Measurements from ENCODE around the gene AMN1.

The AMN1 gene

DNA sequence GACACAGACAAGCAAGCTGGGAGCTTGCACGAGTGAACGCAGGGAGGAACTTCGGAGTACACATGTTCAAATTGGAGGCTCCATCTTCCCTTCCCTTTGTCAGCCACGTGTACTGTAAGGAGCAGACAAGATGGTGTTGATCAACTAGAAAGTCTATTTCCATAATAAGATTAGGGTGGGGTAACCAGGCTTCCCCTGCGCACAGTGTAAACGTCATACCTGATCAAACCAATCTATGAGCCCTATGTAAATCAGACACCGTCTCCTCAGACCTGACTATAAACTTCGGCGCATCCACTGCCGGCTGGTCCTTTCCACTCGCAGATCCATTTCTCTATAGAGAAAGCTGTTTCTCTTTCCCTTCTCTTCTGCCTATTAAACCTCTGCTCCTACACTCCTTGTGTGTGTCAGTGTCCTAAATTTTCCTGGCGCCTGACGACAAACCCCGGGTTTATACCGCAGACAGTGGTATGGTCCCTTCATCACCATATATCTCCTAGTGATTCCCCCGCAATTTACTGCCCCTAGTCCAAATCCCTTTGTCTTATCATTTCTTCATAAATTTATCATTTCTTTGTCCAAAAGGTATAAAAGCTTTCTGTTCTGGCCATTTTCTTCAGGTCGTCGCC lies 76.8 kb downstream of the AMN1 start:
- no peak overlapping the region for H3K27ac ChIP-seq
- CTCF ChIA-PET, result interaction anchor here (0.6 to 1.3 kb wide), 4 partner anchors 116 to 969 kb away, joined by 3 to 10 read pairs (median 3); no protein-coding TSS in a partner anchor
- no peak for DNase-seq (ENCODE audit: low spot score)
- TF ChIP-seq, protein P1, sequence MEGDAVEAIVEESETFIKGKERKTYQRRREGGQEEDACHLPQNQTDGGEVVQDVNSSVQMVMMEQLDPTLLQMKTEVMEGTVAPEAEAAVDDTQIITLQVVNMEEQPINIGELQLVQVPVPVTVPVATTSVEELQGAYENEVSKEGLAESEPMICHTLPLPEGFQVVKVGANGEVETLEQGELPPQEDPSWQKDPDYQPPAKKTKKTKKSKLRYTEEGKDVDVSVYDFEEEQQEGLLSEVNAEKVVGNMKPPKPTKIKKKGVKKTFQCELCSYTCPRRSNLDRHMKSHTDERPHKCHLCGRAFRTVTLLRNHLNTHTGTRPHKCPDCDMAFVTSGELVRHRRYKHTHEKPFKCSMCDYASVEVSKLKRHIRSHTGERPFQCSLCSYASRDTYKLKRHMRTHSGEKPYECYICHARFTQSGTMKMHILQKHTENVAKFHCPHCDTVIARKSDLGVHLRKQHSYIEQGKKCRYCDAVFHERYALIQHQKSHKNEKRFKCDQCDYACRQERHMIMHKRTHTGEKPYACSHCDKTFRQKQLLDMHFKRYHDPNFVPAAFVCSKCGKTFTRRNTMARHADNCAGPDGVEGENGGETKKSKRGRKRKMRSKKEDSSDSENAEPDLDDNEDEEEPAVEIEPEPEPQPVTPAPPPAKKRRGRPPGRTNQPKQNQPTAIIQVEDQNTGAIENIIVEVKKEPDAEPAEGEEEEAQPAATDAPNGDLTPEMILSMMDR (conservative IDR thresholded peaks at IDR 0.05; ENCODE audit: low read depth), result no peak
- POLR2A ChIA-PET (ENCODE audit: low non-redundant PET), result no interaction called here

DNA sequence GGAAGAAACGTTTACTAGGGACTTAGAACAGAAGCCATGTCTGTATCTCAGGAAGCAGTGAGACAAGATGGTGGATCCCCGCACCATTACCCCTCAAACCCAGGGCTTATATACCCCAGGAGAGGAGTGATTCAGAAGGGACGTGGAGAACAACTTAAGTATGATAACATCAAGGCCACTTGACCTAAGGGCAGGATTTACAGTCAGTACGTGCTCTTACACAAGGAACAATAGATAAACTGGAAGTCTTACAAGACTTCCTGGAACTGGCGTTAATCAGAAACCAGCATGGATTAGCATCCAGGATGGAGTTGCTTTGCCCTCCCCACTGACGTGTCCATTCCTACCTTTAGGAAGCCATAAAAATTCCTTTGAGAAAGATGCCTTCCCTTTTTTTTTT lies 77.9 kb downstream of the AMN1 start:
- H3K27ac ChIP-seq, result no peak overlapping the region
- POLR2A ChIA-PET (ENCODE audit: low non-redundant PET), result interaction anchor here (0.7 kb wide), 1 partner anchor 1000 kb away, joined by 4 read pairs; no protein-coding TSS in a partner anchor
- no peak for DNase-seq (ENCODE audit: low spot score)
- CTCF ChIA-PET, result no interaction called here
- TF ChIP-seq, protein P1 (conservative IDR thresholded peaks at IDR 0.05; ENCODE audit: low read depth), result no peak

DNA sequence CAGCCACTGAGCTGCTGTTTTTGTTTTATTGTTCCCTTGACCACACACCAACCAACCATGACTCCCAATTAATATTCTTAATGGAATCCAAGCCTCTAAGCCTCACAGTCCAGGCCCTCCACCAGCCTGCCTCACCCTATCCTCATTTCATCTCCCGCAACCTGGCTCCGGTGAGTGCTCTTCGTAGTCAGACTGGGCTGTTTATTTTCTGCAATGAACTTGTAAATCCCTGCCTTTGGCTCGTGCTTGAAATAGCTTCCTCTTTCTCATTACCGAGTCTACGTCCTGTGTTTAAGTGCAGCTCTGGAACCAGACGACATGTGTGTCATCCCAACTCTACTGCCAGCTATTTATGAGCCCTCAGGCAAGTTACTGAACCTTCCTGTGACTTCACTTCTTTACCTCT lies 81.7 kb downstream of the AMN1 start:
- ChIA-PET POLR2A (ENCODE audit: low non-redundant PET) (no interaction called here), CTCF (no interaction called here)
- DNase-seq (ENCODE audit: low spot score), result peak; percentile 2
- TF ChIP-seq, protein P1 (conservative IDR thresholded peaks at IDR 0.05; ENCODE audit: low read depth), result no peak
- H3K27ac ChIP-seq, result no peak overlapping the region

DNA sequence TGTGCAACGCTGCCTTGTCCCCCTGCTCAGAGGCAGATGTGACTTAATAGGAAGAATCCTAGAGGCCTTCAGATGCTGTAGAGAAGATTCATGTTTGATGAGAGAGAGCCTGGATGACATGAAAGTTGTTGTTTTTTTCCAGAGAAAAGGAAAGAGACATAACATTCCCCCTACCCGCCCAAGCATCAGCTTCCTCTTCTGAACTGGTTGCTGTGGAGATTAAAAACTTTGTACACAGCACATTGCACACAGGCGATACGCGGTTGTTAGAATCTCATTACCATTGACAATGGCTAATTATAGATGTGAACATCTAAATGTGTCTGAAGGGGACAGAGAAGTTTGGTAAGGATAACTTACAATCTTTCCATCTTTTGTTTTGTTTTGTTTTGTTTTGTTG lies 82.9 kb downstream of the AMN1 start:
- DNase-seq (ENCODE audit: low spot score), result no peak
- ChIA-PET POLR2A (ENCODE audit: low non-redundant PET) (no interaction called here), CTCF (interaction anchor here (0.7 to 1.5 kb wide), 2 partner anchors 157 to 243 kb away, joined by 4 read pairs; no protein-coding TSS in a partner anchor)
- H3K27ac ChIP-seq, result no peak overlapping the region
- TF ChIP-seq, protein P1 (conservative IDR thresholded peaks at IDR 0.05; ENCODE audit: low read depth), result no peak

DNA sequence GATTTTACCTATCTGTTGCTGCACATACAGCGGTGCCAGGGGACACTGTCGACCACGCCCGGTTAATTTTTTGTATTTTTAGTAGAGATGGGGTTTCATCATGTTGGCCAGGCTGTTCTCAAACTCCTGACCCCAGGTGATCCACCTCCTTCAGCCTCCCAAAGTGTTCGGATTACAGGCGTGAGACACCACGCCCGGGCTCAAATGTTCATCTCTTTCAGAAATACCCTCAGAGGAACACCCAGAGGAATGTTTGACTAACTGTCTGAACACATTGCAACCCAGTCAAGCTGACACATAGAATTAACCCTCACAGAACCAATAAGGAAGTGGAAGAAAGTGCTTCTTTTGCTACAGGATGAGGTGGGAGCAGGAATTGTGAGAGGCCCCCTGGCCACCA lies 84.3 kb downstream of the AMN1 start:
- TF ChIP-seq, protein P1 (conservative IDR thresholded peaks at IDR 0.05; ENCODE audit: low read depth), result no peak
- POLR2A ChIA-PET (ENCODE audit: low non-redundant PET), result no interaction called here
- CTCF ChIA-PET, result interaction anchor here (0.6 kb wide), 1 partner anchor 330 kb away, joined by 6 read pairs; no protein-coding TSS in a partner anchor
- DNase-seq (ENCODE audit: low spot score), result no peak
- no peak overlapping the region for H3K27ac ChIP-seq

DNA sequence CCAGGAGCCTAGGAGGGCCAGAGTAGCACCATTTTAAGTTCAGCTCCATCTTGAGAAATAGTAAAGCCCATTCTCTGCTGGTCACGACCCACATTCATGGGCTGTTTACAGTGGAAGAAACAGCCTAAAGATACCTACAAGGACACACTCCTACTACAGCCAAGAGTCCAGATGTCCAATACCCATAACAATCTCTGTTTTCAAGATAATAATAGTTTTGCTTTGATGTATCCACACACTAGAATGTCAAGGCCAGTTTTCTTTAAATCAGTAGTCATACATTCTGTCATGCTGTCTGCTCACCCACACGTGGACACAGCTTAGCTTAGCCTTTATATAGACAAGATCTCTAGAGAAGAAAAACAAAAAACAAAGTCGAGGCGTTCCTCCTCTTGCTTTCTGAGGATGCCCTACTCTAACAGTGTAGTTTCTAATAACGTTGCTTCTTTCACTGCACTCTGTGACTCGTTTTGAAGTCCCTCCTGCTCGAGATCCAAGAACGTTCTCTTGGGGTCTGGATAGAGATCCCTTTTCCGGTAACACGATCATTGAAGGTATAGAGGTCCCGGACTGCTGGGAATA lies 87.2 kb downstream of the AMN1 start:
- ChIA-PET CTCF (no interaction called here), POLR2A (ENCODE audit: low non-redundant PET) (no interaction called here)
- TF ChIP-seq, protein P1 (conservative IDR thresholded peaks at IDR 0.05; ENCODE audit: low read depth), result no peak

More for the DNA sequence above, 87.2 kb downstream of the AMN1 start:
- no peak for DNase-seq (ENCODE audit: low spot score)
- no peak overlapping the region for H3K27ac ChIP-seq
